Left lung (tissue), 10 donors: ENCODE results near the gene NXPH2. TPM values are rescaled to one million over a fixed set of nuclear protein-coding genes. Genes with fewer than 3 reads are reported as not detected.

Experiments used
- ATAC-seq: fragments of 200-7000 bp; cut with Tn5 transposase; one replicate; pipeline ENCODE4 v1.9.1; 2020; ENCODE audit warnings: moderate library complexity
- DNase-seq, 4 donors: peaks; one replicate each; pipeline ENCODE4 v3.0.0-alpha.2; 2013 to 2020
- H3K27ac ChIP-seq, 2 donors: fragments of 200-600 bp; sonication (generic) in 1 of 2; one replicate each; pipeline versions ENCODE4 v1.5.0 to v1.8.0; 2020 to 2021
- H3K27me3 ChIP-seq, 2 donors: fragments of 200-600 bp; sonication (generic) in 1 of 2; one replicate each; pipeline versions ENCODE4 v1.5.0 to v1.8.0; 2020 to 2021
- H3K36me3 ChIP-seq, 2 donors: fragments of 200-600 bp; sonication (generic) in 1 of 2; one replicate each; pipeline versions ENCODE4 v1.5.0 to v1.8.0; 2020 to 2021
- H3K4me1 ChIP-seq, 2 donors: fragments of 200-600 bp; one replicate each; pipeline ENCODE4 v1.8.0; 2021
- H3K4me3 ChIP-seq, 2 donors: fragments of 200-600 bp; sonication (generic) in 1 of 2; one replicate each; pipeline versions ENCODE4 v1.5.0 to v1.8.0; 2020 to 2021; ENCODE audit warnings: mild to moderate bottlenecking in 1 of 2
- H3K9me3 ChIP-seq, 2 donors: fragments of 200-600 bp; sonication (generic) in 1 of 2; one replicate each; pipeline versions ENCODE4 v1.5.0 to v1.8.0; 2020 to 2021
- intact Hi-C, 2 donors: fragments of 100-400 bp; cut with DNase I; formaldehyde crosslinking; loops; one replicate each; pipeline versions ENCODE4 v1.11.2 to v1.14.2; 2022
- polyA plus RNA-seq, 6 donors: library from polyadenylated mRNA; unstranded; fragments of 120-200 nt; gene quantifications; one replicate each; pipeline ENCODE4 v1.2.1, GENCODE V29; 2013; ENCODE audit not compliant: insufficient read length in 6 of 6
- total RNA-seq, 2 donors: library from RNA; stranded (reverse); fragmentation: NEBNext Ultra II Directional; extraction: Animal tissue kit (Norgen Biotek cat#: 25700); gene quantifications; one replicate each; pipeline ENCODE4 v1.2.1, GENCODE V29; 2021
- TF ChIP-seq, protein P1 (sequence below), 2 donors: fragments of 200-600 bp; sonication (generic) in 1 of 2; IDR thresholded peaks; one replicate each; pipeline versions ENCODE4 v1.5.0 to v1.8.0; 2021; ENCODE audit warnings: antibody characterized with exemption in 2 of 2
- donor health status: DM: no; HTN: yes; CAD: no.
- donor health status: DM: no; HTN: no; CAD: no.

NXPH2 gene
- total and polyA plus RNA-seq, 8 donors, result 0.58 to 1.3 (median 1.0) TPM; not detected in 2

DNA sequence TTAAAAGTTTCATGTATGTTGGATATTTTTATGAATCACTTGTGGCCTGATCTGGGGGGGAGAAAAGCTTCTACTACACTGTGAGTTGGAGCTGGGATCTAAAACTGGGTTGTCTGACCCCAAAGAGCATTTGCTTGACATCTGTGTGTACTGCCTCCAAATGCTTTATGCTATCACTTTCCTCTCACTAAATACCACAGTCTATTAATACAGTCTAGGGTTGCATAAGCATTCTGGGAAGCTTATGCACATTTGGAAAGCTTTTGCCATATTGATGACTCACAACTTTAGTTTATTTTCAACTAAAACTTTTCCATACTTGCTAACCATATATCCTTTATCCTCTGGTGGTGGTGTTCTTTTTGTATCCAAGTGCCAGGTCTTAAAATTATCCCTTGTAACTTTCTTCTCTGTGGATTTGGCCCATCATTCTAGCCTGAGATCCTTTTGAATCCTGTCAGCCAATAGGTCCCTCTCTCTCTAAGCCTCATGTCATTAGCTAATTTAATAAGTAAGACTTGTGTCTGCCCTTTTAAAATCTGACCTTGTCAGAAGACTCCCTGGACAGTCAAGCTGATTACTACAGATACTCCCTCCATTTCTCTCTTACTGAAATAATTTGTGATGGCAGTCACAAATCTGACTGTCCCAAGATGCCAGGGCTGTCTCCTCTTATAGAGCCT is 72.7 kb downstream of the NXPH2 start:
- DNase-seq, result peak in 2 of 4 donors; percentile 20 to 55
- TF ChIP-seq, protein P1, sequence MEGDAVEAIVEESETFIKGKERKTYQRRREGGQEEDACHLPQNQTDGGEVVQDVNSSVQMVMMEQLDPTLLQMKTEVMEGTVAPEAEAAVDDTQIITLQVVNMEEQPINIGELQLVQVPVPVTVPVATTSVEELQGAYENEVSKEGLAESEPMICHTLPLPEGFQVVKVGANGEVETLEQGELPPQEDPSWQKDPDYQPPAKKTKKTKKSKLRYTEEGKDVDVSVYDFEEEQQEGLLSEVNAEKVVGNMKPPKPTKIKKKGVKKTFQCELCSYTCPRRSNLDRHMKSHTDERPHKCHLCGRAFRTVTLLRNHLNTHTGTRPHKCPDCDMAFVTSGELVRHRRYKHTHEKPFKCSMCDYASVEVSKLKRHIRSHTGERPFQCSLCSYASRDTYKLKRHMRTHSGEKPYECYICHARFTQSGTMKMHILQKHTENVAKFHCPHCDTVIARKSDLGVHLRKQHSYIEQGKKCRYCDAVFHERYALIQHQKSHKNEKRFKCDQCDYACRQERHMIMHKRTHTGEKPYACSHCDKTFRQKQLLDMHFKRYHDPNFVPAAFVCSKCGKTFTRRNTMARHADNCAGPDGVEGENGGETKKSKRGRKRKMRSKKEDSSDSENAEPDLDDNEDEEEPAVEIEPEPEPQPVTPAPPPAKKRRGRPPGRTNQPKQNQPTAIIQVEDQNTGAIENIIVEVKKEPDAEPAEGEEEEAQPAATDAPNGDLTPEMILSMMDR (IDR thresholded peaks at IDR 0.05), result no peak
- Histone ChIP-seq H3K27me3 (no peaks in the 10 kb centered on the region), H3K36me3 (no peaks in the 10 kb centered on the region), H3K4me1 (no peaks in the 10 kb centered on the region), H3K9me3 (no peaks in the 10 kb centered on the region), H3K4me3 (no peak overlapping the region), H3K27ac (peak overlapping the region in 1 of 2 donors; percentile 31)
- intact Hi-C loops, result no loop called here
- ATAC-seq, result peak; percentile 86

DNA sequence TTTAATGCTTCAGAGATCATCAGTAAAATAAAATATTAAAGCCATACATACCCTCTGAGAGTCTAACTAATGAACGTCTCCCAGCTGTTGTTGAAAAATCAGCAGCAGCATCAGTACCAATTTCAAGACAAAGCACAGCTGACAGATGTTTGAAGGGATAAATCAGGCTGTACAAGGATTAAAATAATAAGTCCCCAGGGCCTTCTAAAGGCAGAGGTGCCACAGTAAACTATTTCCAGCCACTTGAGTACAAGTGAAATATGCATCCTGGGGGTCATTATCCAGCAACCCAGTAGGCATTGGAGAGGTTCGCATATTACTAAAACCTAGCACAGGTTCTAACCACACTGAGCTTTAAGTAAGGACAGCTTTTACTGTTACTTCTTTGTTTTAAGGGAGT is 76.9 kb downstream of the NXPH2 start:
- H3K4me3 ChIP-seq, result no peak overlapping the region
- H3K36me3 ChIP-seq, result no peaks in the 10 kb centered on the region
- ATAC-seq (no peak), DNase-seq (no peak)
- intact Hi-C loops, result no loop called here
- TF ChIP-seq, protein P1 (IDR thresholded peaks at IDR 0.05), result no peak
- H3K4me1 ChIP-seq, result no peaks in the 10 kb centered on the region
- H3K9me3 ChIP-seq, result no peaks in the 10 kb centered on the region
- no peak overlapping the region for H3K27ac ChIP-seq
- H3K27me3 ChIP-seq, result no peaks in the 10 kb centered on the region

DNA sequence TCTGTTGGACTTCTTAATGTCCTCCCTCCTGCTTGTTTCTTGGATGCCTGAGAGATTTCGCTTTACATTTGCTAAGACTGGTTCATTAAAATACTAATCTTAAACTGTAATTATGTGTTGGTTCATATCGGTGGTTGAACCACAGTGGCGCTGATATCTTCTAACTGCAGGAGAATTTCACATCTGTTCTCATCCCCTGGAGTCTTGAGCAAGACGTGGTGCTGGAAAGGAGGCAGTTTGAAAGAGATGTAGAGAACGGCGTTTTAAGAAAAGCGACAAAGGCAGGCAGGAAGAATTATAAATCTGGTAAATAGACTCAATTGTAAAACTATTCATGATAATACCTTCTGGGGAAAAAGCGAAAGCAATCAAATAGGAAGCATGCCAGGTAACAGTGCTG is 79.5 kb downstream of the NXPH2 start:
- no peak for DNase-seq
- Histone ChIP-seq H3K9me3 (no peaks in the 10 kb centered on the region), H3K27me3 (no peaks in the 10 kb centered on the region), H3K4me3 (no peak overlapping the region), H3K27ac (no peak overlapping the region), H3K36me3 (no peaks in the 10 kb centered on the region), H3K4me1 (no peaks in the 10 kb centered on the region)
- ATAC-seq, result no peak
- intact Hi-C loops, result no loop called here
- TF ChIP-seq, protein P1 (IDR thresholded peaks at IDR 0.05), result no peak

DNA sequence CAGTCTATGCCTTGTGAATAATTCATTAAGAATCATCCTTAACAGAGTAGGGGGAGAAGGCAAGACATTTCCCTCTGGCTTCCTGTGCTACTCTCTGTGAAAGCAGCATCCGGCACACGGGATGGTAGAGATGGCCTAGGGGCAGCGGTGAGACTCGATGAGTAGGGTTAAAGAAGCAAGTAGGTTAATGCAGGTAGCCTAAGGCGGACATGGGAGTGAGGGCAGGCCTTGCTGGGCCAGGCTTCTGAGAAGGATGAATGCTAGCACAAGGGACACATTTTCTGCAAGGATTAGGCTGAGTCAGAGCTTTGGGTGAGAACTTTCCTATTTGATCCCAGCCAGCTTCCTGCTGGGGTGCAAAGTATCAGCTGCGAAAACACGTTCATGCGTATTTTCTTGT is 80.8 kb downstream of the NXPH2 start:
- TF ChIP-seq, protein P1 (IDR thresholded peaks at IDR 0.05), result no peak
- H3K4me1 ChIP-seq, result no peaks in the 10 kb centered on the region
- no peaks in the 10 kb centered on the region for H3K27me3 ChIP-seq
- no peaks in the 10 kb centered on the region for H3K9me3 ChIP-seq
- peak in 1 of 4 donors; percentile 27 for DNase-seq
- H3K36me3 ChIP-seq, result no peaks in the 10 kb centered on the region
- intact Hi-C loops, result no loop called here
- no peak overlapping the region for H3K27ac ChIP-seq
- no peak for ATAC-seq
- H3K4me3 ChIP-seq, result no peak overlapping the region

DNA sequence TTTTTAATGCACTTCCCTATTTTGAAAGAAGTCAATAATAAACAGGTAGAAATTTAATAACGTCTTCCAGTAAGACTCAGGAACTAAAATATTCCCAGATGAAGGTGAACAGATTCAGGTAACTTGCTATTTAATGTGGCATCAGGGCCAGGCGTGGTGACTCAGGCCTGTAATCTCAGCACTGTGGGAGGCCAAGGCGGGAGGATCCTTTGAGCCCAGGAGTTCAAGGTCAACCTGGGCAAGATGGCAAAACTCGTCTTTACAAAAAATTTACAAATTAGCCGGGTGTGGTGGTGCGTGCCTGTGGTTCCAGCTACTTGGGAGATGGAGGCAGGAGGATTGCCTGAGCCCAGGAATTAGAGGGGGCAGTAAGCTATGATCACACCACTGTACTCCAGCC is 81.8 kb downstream of the NXPH2 start:
- ATAC-seq, result no peak

More for the DNA sequence above, 81.8 kb downstream of the NXPH2 start:
- intact Hi-C loops, result no loop called here
- Histone ChIP-seq H3K9me3 (no peaks in the 10 kb centered on the region), H3K4me1 (no peaks in the 10 kb centered on the region), H3K27me3 (no peaks in the 10 kb centered on the region), H3K4me3 (no peak overlapping the region), H3K27ac (no peak overlapping the region), H3K36me3 (no peaks in the 10 kb centered on the region)
- DNase-seq, result no peak
- TF ChIP-seq, protein P1 (IDR thresholded peaks at IDR 0.05), result no peak
